ENCODE measurements around the gene FTCD.

Gene FTCD

GRCh38 chr21:46160657-46160906 is 5.2 kb upstream of the FTCD start:
- no peak for TF ChIP-seq POLR2AphosphoS5 (IDR thresholded peaks at IDR 0.05; ENCODE audit: low read depth, low read length)
- TF ChIP-seq SIN3A (IDR thresholded peaks at IDR 0.05; ENCODE audit: borderline replicate concordance, insufficient read depth, low read length), result no peak
- no peak for TF ChIP-seq TAF1 (IDR thresholded peaks at IDR 0.05; ENCODE audit: borderline replicate concordance, insufficient read depth, low read length)
- TF ChIP-seq, protein P1, sequence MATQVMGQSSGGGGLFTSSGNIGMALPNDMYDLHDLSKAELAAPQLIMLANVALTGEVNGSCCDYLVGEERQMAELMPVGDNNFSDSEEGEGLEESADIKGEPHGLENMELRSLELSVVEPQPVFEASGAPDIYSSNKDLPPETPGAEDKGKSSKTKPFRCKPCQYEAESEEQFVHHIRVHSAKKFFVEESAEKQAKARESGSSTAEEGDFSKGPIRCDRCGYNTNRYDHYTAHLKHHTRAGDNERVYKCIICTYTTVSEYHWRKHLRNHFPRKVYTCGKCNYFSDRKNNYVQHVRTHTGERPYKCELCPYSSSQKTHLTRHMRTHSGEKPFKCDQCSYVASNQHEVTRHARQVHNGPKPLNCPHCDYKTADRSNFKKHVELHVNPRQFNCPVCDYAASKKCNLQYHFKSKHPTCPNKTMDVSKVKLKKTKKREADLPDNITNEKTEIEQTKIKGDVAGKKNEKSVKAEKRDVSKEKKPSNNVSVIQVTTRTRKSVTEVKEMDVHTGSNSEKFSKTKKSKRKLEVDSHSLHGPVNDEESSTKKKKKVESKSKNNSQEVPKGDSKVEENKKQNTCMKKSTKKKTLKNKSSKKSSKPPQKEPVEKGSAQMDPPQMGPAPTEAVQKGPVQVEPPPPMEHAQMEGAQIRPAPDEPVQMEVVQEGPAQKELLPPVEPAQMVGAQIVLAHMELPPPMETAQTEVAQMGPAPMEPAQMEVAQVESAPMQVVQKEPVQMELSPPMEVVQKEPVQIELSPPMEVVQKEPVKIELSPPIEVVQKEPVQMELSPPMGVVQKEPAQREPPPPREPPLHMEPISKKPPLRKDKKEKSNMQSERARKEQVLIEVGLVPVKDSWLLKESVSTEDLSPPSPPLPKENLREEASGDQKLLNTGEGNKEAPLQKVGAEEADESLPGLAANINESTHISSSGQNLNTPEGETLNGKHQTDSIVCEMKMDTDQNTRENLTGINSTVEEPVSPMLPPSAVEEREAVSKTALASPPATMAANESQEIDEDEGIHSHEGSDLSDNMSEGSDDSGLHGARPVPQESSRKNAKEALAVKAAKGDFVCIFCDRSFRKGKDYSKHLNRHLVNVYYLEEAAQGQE (IDR thresholded peaks at IDR 0.05; ENCODE audit: insufficient read depth in 1 of 2, low read depth in 2 of 2, low read length in 2 of 2), result no peak
- no peak for TF ChIP-seq FOXP2 (optimal IDR thresholded peaks at IDR 0.05; ENCODE audit: borderline replicate concordance, extremely low read depth, extremely low read length, insufficient read depth)

GRCh38 chr21:46159841-46160656 is 4.7 kb upstream of the FTCD start:
- TF ChIP-seq, protein P1 (IDR thresholded peaks at IDR 0.05; ENCODE audit: insufficient read depth in 1 of 2, low read depth in 2 of 2, low read length in 2 of 2), result no peak
- no peak for TF ChIP-seq FOXP2 (optimal IDR thresholded peaks at IDR 0.05; ENCODE audit: borderline replicate concordance, extremely low read depth, extremely low read length, insufficient read depth)

- no peak for TF ChIP-seq TAF1 (IDR thresholded peaks at IDR 0.05; ENCODE audit: borderline replicate concordance, insufficient read depth, low read length)
- no peak for TF ChIP-seq SIN3A (IDR thresholded peaks at IDR 0.05; ENCODE audit: borderline replicate concordance, insufficient read depth, low read length)
- TF ChIP-seq FOXP2 (optimal IDR thresholded peaks at IDR 0.05; ENCODE audit: borderline replicate concordance, extremely low read depth, extremely low read length, insufficient read depth), result no peak
- TF ChIP-seq, protein P1 (IDR thresholded peaks at IDR 0.05; ENCODE audit: insufficient read depth in 1 of 2, low read depth in 2 of 2, low read length in 2 of 2), result no peak
- no peak for TF ChIP-seq POLR2AphosphoS5 (IDR thresholded peaks at IDR 0.05; ENCODE audit: low read depth, low read length)
These were observed 4.0 kb upstream of the FTCD start for GRCh38 chr21:46159390-46159789.

- TF ChIP-seq POLR2AphosphoS5 (IDR thresholded peaks at IDR 0.05; ENCODE audit: low read depth, low read length) (no peak), FOXP2 (optimal IDR thresholded peaks at IDR 0.05; ENCODE audit: borderline replicate concordance, extremely low read depth, extremely low read length, insufficient read depth) (no peak), SIN3A (IDR thresholded peaks at IDR 0.05; ENCODE audit: borderline replicate concordance, insufficient read depth, low read length) (no peak), TAF1 (IDR thresholded peaks at IDR 0.05; ENCODE audit: borderline replicate concordance, insufficient read depth, low read length) (no peak)
- TF ChIP-seq, protein P1 (IDR thresholded peaks at IDR 0.05; ENCODE audit: insufficient read depth in 1 of 2, low read depth in 2 of 2, low read length in 2 of 2), result no peak
These were observed 3.4 kb upstream of the FTCD start for GRCh38 chr21:46158666-46159300.

Measured in PFSK-1 (cell line).